ENCODE data around the gene TMEM35B.

DNA sequence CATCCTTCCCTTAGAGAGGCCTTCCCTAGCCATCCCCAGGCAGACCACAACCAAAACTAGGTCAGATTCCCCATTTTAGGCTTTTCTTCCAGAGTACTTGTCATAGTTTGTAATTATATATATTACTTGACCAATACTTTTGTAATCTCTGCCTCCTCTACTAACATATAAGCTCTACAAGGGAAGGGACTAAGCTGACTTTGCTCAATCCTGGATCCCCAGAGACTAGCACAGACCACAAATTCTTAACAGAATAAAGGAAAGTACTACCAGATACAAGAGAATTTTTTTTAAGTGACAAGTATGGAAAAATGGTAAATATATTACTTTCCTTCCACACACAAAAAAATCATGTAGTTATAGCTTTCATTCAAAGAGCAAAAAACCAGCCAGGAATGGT lies 44.6 kb upstream of the TMEM35B start:
- TF ChIP-seq SIN3A (IDR thresholded peaks at IDR 0.05; ENCODE audit: borderline replicate concordance, insufficient read depth, low read length): no peak
- no peak for TF ChIP-seq POLR2AphosphoS5 (IDR thresholded peaks at IDR 0.05; ENCODE audit: low read depth, low read length)
- TF ChIP-seq TAF1 (IDR thresholded peaks at IDR 0.05; ENCODE audit: borderline replicate concordance, insufficient read depth, low read length): no peak
